Right cardiac atrium (tissue), 5 donors: ENCODE measurements around the gene IFNL4. TPM values are rescaled to one million over a fixed set of nuclear protein-coding genes. Genes with fewer than 3 reads are reported as not detected.
"Not testable (repeated sequence)": the region's sequence is repeated elsewhere in the genome, so short reads cannot be mapped to it uniquely, and the experiment has no call there.

Source experiments
- ATAC-seq, 2 donors: fragments of 200-7000 bp; cut with Tn5 transposase; one replicate each; pipeline versions ENCODE4 v1.8.0 to v1.9.1; 2020; ENCODE audit warnings: moderate library complexity in 2 of 2, mild to moderate bottlenecking in 1 of 2
- DNase-seq, 3 donors: peaks; one replicate each; pipeline ENCODE4 v3.0.0-alpha.2; 2020
- H3K27ac ChIP-seq: one replicate; pipeline ENCODE4 v1.5.1; 2013; ENCODE audit warnings: mild to moderate bottlenecking, low read length, control low read depth, moderate library complexity
- H3K27me3 ChIP-seq: one replicate; pipeline ENCODE4 v1.6.1; 2013; ENCODE audit not compliant: control insufficient read depth, insufficient read depth
- H3K4me1 ChIP-seq: one replicate; pipeline ENCODE4 v1.6.1; 2013; ENCODE audit warnings: low read length; ENCODE audit not compliant: control insufficient read depth, insufficient read depth
- H3K4me3 ChIP-seq: one replicate; pipeline ENCODE4 v1.5.1; 2013; ENCODE audit warnings: low read length, control low read depth
- H3K9me3 ChIP-seq: one replicate; pipeline ENCODE4 v1.6.1; 2013; ENCODE audit warnings: low read length; ENCODE audit not compliant: control insufficient read depth
- WGBS: extraction: QIAGEN DNeasy Blood & Tissue Kit; methylation state at CpG from one replicate; pipeline ENCODE4 v1.1.7; 2013; 5-methylcytosine and 5-hydroxymethylcytosine counted together
- intact Hi-C, 4 donors: fragments of 100-400 bp; cut with DNase I; formaldehyde crosslinking; loops; one replicate each; pipeline versions ENCODE4 v1.11.0 to v1.14.0; 2022 to 2023
- polyA plus RNA-seq: library from polyadenylated mRNA; stranded (reverse); fragments of 200-250 nt; gene quantifications from one replicate; pipeline ENCODE4 v1.2.3, GENCODE V29; 2013
- total RNA-seq, 4 donors: library from RNA; stranded (reverse); fragmentation: NEBNext Ultra II Directional; extraction: Animal tissue kit (Norgen Biotek cat#: 25700); gene quantifications; one replicate each; pipeline ENCODE4 v1.2.1, GENCODE V29; 2021
- donor health status: healthy with polysubstance abuse.
- donor health status: DM: no; HTN: yes; CAD: no.
- donor health status: DM: no; HTN: no; CAD: no.
- donor health status: DM: no; HTN: yes; CAD: no; lungs with severe emphysema.
- donor health status: DM: yes; HTN: yes; CAD: no.

Gene IFNL4
- total and polyA plus RNA-seq, 5 donors, result not detected

GRCh38 chr19:39218230-39219007 lies 30.2 kb downstream of the IFNL4 start:
- WGBS, result 83% methylated on average over 15 of the region's 15 CpGs
- H3K27ac ChIP-seq, result no peak overlapping the region
- DNase-seq, result no peak
- no peak for ATAC-seq
- no peaks in the 10 kb centered on the region for H3K4me1 ChIP-seq
- no peak overlapping the region for H3K4me3 ChIP-seq
- intact Hi-C loops, result no loop called here
- peaks cover 3% of the 10 kb centered on the region for H3K27me3 ChIP-seq
- H3K9me3 ChIP-seq, result no peaks in the 10 kb centered on the region

- Histone ChIP-seq H3K27ac (no peak overlapping the region), H3K9me3 (no peaks in the 10 kb centered on the region), H3K27me3 (peaks cover 3% of the 10 kb centered on the region), H3K4me3 (no peak overlapping the region), H3K4me1 (no peaks in the 10 kb centered on the region)
- DNase-seq (no peak), ATAC-seq (no peak)
- intact Hi-C loops, result no loop called here
- WGBS, result 79% methylated on average over 5 of the region's 5 CpGs
Measured at GRCh38 chr19:39217094-39217493, 31.6 kb downstream of the IFNL4 start.

- ATAC-seq, H3K4me1 ChIP-seq, intact Hi-C loops, H3K9me3 ChIP-seq, H3K27ac ChIP-seq, H3K27me3 ChIP-seq, DNase-seq, H3K4me3 ChIP-seq: not testable (repeated sequence)
- 89% methylated on average over 3 of the region's 3 CpGs for WGBS
Measured at GRCh38 chr19:39215323-39215722, 33.3 kb downstream of the IFNL4 start.

GRCh38 chr19:39212375-39212742 lies 36.3 kb downstream of the IFNL4 start:
- intact Hi-C loops, result no loop called here
- H3K4me3 ChIP-seq, result no peak overlapping the region
- no peaks in the 10 kb centered on the region for H3K27me3 ChIP-seq
- DNase-seq, result peak in 2 of 3 donors; percentile 51 to 73
- H3K9me3 ChIP-seq, result no peaks in the 10 kb centered on the region
- no peak overlapping the region for H3K27ac ChIP-seq
- H3K4me1 ChIP-seq, result no peaks in the 10 kb centered on the region
- WGBS, result 22% methylated on average over 8 of the region's 8 CpGs
- peak in 1 of 2 donors; percentile 18 for ATAC-seq

- Histone ChIP-seq H3K4me3 (no peak overlapping the region), H3K4me1 (no peaks in the 10 kb centered on the region), H3K27me3 (no peaks in the 10 kb centered on the region), H3K9me3 (no peaks in the 10 kb centered on the region), H3K27ac (no peak overlapping the region)
- ATAC-seq (no peak), DNase-seq (no peak)
- WGBS, result 64% methylated on average over 13 of the region's 13 CpGs
- intact Hi-C loops, result no loop called here
Measured at GRCh38 chr19:39211731-39212374, 36.8 kb downstream of the IFNL4 start.

GRCh38 chr19:39209196-39209595 lies 39.5 kb downstream of the IFNL4 start:
- intact Hi-C loops, result no loop called here
- H3K27ac ChIP-seq, result no peak overlapping the region
- WGBS, result 79% methylated on average over 7 of the region's 7 CpGs
- no peaks in the 10 kb centered on the region for H3K9me3 ChIP-seq
- ATAC-seq, result no peak
- H3K27me3 ChIP-seq, result no peaks in the 10 kb centered on the region
- no peak overlapping the region for H3K4me3 ChIP-seq
- H3K4me1 ChIP-seq, result no peaks in the 10 kb centered on the region
- no peak for DNase-seq

- H3K4me3 ChIP-seq, result no peak overlapping the region
- no peak overlapping the region for H3K27ac ChIP-seq
- H3K27me3 ChIP-seq, result no peaks in the 10 kb centered on the region
- intact Hi-C loops, result no loop called here
- no peaks in the 10 kb centered on the region for H3K4me1 ChIP-seq
- H3K9me3 ChIP-seq, result no peaks in the 10 kb centered on the region
- ATAC-seq (no peak), DNase-seq (no peak)
- 71% methylated on average over 9 of the region's 9 CpGs for WGBS
Measured at GRCh38 chr19:39208175-39208795, 40.4 kb downstream of the IFNL4 start.

- intact Hi-C loops, result no loop called here
- 71% methylated on average over 6 of the region's 6 CpGs for WGBS
- H3K4me1 ChIP-seq, result no peaks in the 10 kb centered on the region
- H3K27ac ChIP-seq, result no peak overlapping the region
- no peak for ATAC-seq
- H3K9me3 ChIP-seq, result no peaks in the 10 kb centered on the region
- H3K27me3 ChIP-seq, result no peaks in the 10 kb centered on the region
- DNase-seq, result no peak
- no peak overlapping the region for H3K4me3 ChIP-seq
Measured at GRCh38 chr19:39207293-39207836, 41.3 kb downstream of the IFNL4 start.

GRCh38 chr19:39206122-39206521 lies 42.5 kb downstream of the IFNL4 start:
- no peak overlapping the region for H3K27ac ChIP-seq
- DNase-seq, result no peak
- H3K4me3 ChIP-seq, result no peak overlapping the region
- no peaks in the 10 kb centered on the region for H3K27me3 ChIP-seq
- no peak for ATAC-seq
- no peaks in the 10 kb centered on the region for H3K4me1 ChIP-seq
- 87% methylated on average over 6 of the region's 6 CpGs for WGBS
- H3K9me3 ChIP-seq, result no peaks in the 10 kb centered on the region
- intact Hi-C loops, result no loop called here

GRCh38 chr19:39205449-39205764 lies 43.2 kb downstream of the IFNL4 start:
- 73% methylated on average over 3 of the region's 3 CpGs for WGBS
- Histone ChIP-seq H3K27me3 (no peaks in the 10 kb centered on the region), H3K9me3 (no peaks in the 10 kb centered on the region), H3K4me1 (no peaks in the 10 kb centered on the region), H3K4me3 (no peak overlapping the region), H3K27ac (no peak overlapping the region)
- no peak for ATAC-seq
- DNase-seq, result no peak
- intact Hi-C loops, result no loop called here
